ENCODE data around the gene RAP1GAP.

- TF ChIP-seq, protein P1, sequence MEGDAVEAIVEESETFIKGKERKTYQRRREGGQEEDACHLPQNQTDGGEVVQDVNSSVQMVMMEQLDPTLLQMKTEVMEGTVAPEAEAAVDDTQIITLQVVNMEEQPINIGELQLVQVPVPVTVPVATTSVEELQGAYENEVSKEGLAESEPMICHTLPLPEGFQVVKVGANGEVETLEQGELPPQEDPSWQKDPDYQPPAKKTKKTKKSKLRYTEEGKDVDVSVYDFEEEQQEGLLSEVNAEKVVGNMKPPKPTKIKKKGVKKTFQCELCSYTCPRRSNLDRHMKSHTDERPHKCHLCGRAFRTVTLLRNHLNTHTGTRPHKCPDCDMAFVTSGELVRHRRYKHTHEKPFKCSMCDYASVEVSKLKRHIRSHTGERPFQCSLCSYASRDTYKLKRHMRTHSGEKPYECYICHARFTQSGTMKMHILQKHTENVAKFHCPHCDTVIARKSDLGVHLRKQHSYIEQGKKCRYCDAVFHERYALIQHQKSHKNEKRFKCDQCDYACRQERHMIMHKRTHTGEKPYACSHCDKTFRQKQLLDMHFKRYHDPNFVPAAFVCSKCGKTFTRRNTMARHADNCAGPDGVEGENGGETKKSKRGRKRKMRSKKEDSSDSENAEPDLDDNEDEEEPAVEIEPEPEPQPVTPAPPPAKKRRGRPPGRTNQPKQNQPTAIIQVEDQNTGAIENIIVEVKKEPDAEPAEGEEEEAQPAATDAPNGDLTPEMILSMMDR (IDR thresholded peaks at IDR 0.05), result no peak
- TF ChIP-seq POLR2A (IDR thresholded peaks at IDR 0.05), result no peak
These were observed 2.4 kb downstream of the RAP1GAP start for GRCh38 chr1:21666576-21667320.
